Neuron (in vitro differentiated cells): ENCODE data around the gene MLLT6.

Experiments
- H2AFZ ChIP-seq: one replicate; pipeline ENCODE4 v1.6.1; 2013; ENCODE audit warnings: low read depth, mild to moderate bottlenecking, inconsistent platforms, low read length, moderate library complexity
- H3K27me3 ChIP-seq: one replicate; pipeline ENCODE4 v1.6.1; 2013; ENCODE audit warnings: low read length; ENCODE audit not compliant: insufficient read depth
- H3K36me3 ChIP-seq: one replicate; pipeline ENCODE4 v1.6.1; 2013; ENCODE audit warnings: low read length; ENCODE audit not compliant: insufficient read depth
- H3K4me1 ChIP-seq: one replicate; pipeline ENCODE4 v1.6.1; 2013; ENCODE audit warnings: low read length; ENCODE audit not compliant: insufficient read depth
- H3K4me3 ChIP-seq: 2 replicates; pipeline ENCODE4 v1.5.1; 2013; ENCODE audit warnings: mild to moderate bottlenecking, low read length, moderate library complexity
- H3K9me3 ChIP-seq: one replicate; pipeline ENCODE4 v1.6.1; 2013; ENCODE audit warnings: low read length

Gene MLLT6

DNA sequence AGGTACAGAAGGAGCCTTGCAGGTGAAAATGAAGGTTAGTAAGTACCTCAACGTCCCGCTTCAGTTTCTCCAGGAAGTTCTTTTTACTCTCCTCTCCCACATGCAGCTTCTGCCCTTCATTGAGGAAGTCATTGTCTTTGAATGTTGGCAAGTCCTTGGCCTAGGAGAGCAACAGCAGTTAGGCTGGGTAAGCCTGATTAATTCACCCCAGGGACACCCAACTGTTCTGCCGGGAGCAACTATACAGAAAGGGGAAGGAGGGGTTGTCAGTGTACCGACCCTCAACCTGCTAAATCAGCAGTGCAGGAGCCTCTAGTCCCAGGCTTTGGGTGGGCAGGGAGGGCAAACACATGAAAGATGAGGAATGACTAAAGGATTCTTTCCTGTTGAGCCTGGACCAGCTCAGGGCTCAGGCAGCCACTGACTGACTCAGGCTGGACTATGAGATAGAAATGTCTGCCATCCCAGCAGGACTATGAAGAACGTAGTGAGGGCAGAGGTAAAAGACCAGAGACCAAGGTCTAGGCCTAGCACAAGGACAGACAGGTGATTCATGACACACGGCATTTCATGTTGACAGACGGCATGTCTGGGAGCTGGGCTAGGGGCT lies 72.7 kb downstream of the MLLT6 start:
- Histone ChIP-seq H3K36me3 (peaks cover 87% of the 10 kb centered on the region), H3K4me3 (no peak overlapping the region), H3K27me3 (no peaks in the 10 kb centered on the region), H2AFZ (no peak overlapping the region), H3K4me1 (no peaks in the 10 kb centered on the region), H3K9me3 (no peaks in the 10 kb centered on the region)
